Measurements from ENCODE around the gene A2ML1.
A peak's percentile ranks its signal among the peaks of the same experiment; 100 is the strongest.
"Not testable (repeated sequence)": the region's sequence is repeated elsewhere in the genome, so short reads cannot be mapped to it uniquely, and the experiment has no call there.

A2ML1 gene

GRCh38 chr12:8860165-8860961, 37.9 kb downstream of the A2ML1 start:
- DNase-seq: peak; percentile 45

GRCh38 chr12:8866429-8866828, 44.0 kb downstream of the A2ML1 start:
- no peak for DNase-seq

DNA sequence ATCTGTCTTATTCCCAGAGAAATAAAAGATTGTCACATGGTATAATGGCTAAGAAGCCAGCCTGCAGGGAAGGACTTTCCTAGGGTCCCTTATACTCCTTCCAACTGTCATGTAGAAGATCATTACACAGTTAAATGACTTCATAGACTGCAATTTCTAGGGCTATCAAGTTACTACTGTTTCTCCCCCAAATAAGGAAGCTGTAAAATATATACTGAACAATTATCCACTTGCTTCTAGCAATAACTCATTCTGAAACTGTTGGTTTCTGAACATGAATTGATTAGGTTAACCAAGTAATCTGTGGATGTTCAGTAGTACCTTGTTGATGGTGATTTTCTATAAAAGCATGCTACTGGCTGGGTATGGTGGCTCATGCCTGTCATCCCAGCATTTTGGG, 44.6 kb downstream of the A2ML1 start:
- no peak for DNase-seq

DNA sequence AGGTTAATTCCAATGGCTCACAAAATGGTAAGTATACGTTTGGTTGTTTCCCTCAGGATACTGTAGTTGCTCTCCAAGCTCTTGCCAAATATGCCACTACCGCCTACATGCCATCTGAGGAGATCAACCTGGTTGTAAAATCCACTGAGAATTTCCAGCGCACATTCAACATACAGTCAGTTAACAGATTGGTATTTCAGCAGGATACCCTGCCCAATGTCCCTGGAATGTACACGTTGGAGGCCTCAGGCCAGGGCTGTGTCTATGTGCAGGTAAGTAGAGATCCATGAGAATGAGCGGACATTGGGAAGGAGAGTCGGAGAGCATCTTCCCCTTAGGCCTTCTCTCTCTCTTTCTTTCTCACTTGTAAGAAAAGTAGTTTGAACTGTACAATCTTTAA, 45.4 kb downstream of the A2ML1 start:
- no peak for DNase-seq

DNA sequence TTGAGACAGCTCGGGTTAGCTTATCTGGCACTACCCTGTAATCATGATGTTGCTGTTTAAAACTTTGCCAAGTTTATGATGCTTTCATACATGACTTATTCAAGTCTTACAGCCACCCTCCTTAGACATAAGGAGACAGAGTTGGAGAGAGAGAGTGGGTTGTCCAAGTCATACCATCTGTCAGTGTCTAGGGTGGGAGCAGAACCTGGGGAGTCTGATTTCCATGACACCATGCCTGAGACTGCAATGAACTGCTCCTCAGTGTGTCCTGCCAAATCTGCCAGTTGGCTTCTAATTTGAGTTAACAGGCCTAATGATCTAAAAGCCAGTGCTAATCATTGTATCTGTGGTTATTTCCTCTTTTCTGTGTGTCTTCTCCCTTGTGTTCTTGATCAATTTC, 48.2 kb downstream of the A2ML1 start:
- no peak for DNase-seq

- DNase-seq: no peak
Measured at GRCh38 chr12:8871068-8871467, 48.6 kb downstream of the A2ML1 start.

DNA sequence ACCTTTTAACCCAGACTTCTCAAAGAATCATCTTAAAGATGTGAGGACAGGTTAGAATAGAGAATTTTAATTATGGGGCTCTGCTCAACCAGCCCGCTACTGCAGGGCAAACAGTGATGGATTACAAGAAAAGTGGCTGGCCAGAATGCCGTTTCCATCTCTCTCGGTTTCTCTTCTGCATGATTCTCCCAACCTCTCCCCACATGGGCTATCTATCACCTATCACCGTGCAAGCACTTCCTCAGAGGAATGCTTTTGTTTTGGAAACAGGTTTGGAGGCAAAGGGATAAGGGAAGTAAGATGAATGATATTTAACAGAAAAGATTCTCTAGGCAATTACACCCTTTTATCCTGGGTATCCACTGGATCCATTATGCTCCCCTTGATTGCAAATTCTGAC, 54.5 kb downstream of the A2ML1 start:
- no peak for DNase-seq

- DNase-seq: no peak
Measured at GRCh38 chr12:8886502-8887284, 64.3 kb downstream of the A2ML1 start.

- DNase-seq: no peak
Measured at GRCh38 chr12:8887285-8887715, 64.9 kb downstream of the A2ML1 start.

- DNase-seq: peak; percentile 48
Measured at GRCh38 chr12:8890313-8891085, 68.1 kb downstream of the A2ML1 start.

GRCh38 chr12:8891976-8892375, 69.6 kb downstream of the A2ML1 start:
- DNase-seq: no peak

- DNase-seq: peak; percentile 37
Measured at GRCh38 chr12:8894378-8894777, 72.0 kb downstream of the A2ML1 start.

GRCh38 chr12:8894986-8895385, 72.6 kb downstream of the A2ML1 start:
- no peak for DNase-seq

DNA sequence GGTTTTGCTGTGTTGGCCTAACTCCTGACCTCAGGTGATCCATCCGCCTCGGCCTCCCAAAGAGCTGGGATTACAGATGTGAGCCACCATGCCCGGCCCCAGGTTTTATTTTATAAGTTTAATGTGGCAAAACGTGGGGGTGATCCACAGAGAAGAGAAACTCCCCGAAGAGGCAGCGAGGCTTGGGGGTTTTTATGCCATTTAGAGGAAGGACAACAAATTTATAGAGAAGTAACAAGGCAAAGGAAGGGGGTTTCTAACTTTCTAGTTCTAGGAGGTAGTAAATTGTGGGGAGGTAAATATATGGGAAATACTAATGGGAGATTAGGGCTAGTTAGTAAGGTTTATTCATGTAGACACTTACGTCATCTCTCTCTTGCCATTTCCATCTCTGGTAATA, 74.7 kb downstream of the A2ML1 start:
- no peak for DNase-seq

DNA sequence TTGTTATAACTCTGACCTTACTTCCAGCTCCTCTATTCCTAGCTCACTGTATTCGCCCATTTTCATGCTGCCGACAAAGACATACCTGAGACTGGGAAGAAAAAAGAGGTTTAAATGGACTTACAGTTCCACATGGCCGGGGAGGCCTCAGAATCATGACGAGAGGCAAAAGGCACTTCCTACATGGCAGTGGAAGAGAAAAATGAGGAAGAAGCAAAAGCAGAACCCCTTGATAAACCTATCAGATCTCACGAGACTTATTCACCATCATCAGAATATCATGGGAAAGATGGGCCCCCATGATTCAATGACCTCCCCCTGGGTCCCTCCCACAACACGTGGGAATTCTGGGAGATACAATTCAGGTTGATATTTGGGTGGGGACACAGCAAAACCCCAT, 77.4 kb downstream of the A2ML1 start:
- no peak for DNase-seq

DNA sequence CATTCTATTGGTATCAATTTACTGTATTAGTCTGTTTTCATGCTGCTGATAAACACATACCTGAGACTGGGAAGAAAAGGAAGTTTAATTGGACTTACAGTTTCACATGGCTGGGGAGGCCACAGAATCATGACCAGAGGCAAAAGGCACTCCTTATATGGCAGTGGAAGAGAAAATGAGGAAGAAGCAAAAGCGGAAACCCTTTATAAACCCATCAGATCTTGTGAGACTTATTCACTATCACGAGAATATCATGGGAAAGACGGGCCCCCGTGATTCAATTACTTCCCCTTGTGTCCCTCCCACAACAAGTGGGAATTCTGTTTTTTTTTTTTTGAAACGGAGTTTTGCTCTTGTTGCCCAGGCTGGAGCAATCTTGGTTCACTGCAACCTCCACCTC, 80.3 kb downstream of the A2ML1 start:
- not testable (repeated sequence) for DNase-seq

- no peak for DNase-seq
Measured at GRCh38 chr12:8903646-8904045, 81.2 kb downstream of the A2ML1 start.

GRCh38 chr12:8904665-8905064, 82.2 kb downstream of the A2ML1 start:
- DNase-seq: no peak

DNA sequence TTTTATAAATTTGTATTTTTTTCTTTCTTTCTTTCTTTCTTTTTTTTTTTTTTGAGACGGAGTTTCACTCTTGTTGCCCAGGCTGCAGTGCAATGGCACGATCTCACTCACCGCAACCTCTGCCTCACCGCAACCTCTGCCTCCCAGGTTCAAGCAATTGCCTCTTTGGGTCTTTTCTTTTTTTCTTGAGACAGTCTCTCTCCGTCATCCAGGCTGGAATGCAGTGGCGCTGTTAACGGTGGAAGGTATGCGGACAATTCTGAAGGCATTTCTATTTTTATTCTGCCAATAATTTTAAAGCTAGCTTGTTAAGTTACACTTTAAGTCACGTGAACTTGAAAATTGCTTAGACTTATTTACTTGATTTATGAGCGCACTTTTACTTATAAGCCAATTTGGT, 83.1 kb downstream of the A2ML1 start:
- DNase-seq: peak; percentile 31

GRCh38 chr12:8906266-8907180, 84.1 kb downstream of the A2ML1 start:
- no peak for DNase-seq

DNA sequence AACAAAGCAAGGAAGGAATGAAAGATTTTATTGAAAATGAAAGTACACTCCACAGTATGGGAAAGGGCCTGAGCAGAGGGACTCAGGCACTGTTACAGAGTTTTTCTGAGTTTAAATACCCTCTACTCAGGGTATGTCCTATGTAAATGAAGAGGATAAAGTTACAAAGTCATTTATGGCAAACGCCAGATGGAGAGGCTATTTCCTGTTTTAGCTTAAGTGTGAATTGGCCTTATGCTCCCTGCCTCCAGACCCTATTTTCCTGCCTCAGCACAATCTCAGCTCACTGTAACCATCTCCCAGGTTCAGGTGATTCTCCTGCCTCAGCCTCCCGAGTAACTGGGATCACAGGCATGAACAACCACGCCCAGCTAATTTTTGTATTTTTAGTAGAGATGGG, 85.1 kb downstream of the A2ML1 start:
- DNase-seq: no peak

- no peak for DNase-seq
Measured at GRCh38 chr12:8909752-8910151, 87.3 kb downstream of the A2ML1 start.

Measured in fibroblast of upper back skin (primary cell).